Cardiac fibroblast (primary cell): Measurements from ENCODE around the gene CCSER1.

Source experiments
- DNase-seq, 2 donors: peaks; one replicate each; pipeline versions ENCODE4 v3.0.0 to v3.0.0-alpha.2; 2010; ENCODE audit warnings: low read depth in 2 of 2
- H3K4me3 ChIP-seq, 2 donors: replicated peaks in 1 of 2; 1 replicate in 1 of 2; 2 replicates in 1 of 2; pipeline ENCODE4 v1.5.1; 2011; ENCODE audit warnings: low read depth in 2 of 2, low read length in 2 of 2, mild to moderate bottlenecking in 2 of 2, moderate library complexity in 1 of 2
- CTCF ChIP-seq: IDR thresholded peaks from one replicate; pipeline ENCODE4 v1.5.1; 2011; ENCODE audit warnings: low read depth, mild to moderate bottlenecking, low read length, inconsistent platforms

The CCSER1 gene

GRCh38 chr4:90844241-90844640 is 717.0 kb downstream of the CCSER1 start:
- no peak for DNase-seq
- TF ChIP-seq CTCF = no peak

DNA sequence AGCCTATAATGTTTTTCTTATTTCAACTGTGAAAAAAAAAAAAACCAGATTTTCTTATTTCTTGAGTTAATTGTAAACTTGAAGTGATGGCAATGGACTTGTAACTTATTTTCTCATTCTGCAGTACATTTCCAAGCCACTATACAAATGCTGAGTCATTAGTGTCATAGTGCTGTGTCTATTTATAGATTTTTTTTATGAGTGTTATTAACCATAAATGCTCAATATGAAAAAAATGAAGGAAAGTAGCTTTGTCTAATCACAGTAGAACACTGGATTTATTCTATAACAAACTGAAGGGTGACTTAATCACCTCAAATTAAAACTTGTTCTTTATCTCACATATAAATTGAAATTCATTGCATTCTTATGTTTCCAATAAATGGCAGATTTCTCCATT is 718.6 kb downstream of the CCSER1 start:
- DNase-seq = peak; percentile 2 to 37
- H3K4me3 ChIP-seq = no peak overlapping the region
- no peak for TF ChIP-seq CTCF

More at GRCh38 chr4:90844241-90844640, 717.0 kb downstream of the CCSER1 start:
- no peak overlapping the region for H3K4me3 ChIP-seq

GRCh38 chr4:90852237-90852636 is 725.0 kb downstream of the CCSER1 start:
- no peak for TF ChIP-seq CTCF
- no peak for DNase-seq
- no peak overlapping the region for H3K4me3 ChIP-seq

GRCh38 chr4:90855111-90855510 is 727.9 kb downstream of the CCSER1 start:
- peak in 1 of 2 donors; percentile 49 for DNase-seq
- TF ChIP-seq CTCF = no peak
- H3K4me3 ChIP-seq = no peak overlapping the region

DNA sequence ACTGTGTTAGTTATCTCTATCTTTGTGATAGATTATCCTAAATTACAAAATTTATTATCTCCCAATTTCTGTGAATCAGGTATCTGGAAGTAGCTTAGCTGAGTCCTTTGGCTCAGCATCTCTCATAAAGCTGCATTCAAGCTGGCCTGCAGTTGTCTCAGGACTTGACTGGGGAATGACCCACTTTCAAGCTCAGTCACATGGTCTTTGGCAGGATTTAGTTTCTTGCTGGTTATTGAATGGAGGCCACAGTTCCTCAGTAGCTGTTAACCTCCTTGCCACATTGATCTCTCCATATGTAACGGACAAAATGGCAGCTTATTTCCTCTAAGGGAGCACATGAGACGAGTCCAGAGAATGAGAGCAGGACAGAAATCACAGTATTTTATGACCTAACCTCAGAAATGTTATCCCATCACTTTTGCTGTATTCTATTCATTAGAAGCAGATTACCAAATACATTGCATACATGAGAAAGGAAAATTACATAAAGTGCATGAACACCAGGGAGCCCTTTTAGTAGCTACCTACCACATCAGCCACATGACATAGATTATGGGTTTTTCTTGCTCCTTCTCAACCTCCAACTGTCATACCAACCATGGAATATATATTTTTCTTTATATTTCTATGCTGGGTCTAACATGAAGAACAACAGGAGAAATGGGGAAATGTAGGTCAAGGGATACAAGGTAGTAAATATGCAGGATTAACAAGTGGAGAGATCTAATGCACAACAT is 730.1 kb downstream of the CCSER1 start:
- no peak for DNase-seq
- no peak for TF ChIP-seq CTCF
- no peak overlapping the region for H3K4me3 ChIP-seq

DNA sequence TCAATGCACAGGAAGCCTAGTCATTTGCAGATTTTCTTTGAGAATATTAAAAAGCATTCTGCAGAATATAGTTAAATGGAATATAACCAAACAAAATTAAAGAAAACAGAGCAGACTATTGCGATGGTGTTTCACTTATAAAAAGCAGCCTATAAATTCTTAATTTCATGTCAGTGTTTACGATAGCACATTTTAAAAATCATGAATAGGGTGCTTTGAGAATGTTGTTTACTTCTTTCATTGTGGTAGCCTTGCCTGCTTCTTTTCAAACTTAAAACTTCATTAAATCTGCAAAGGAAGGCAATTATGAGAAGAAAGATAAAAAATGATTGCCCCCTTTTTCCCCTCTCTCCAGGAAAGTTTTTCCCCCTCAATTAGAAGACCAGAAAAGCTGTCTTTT is 748.6 kb downstream of the CCSER1 start:
- TF ChIP-seq CTCF = no peak

DNA sequence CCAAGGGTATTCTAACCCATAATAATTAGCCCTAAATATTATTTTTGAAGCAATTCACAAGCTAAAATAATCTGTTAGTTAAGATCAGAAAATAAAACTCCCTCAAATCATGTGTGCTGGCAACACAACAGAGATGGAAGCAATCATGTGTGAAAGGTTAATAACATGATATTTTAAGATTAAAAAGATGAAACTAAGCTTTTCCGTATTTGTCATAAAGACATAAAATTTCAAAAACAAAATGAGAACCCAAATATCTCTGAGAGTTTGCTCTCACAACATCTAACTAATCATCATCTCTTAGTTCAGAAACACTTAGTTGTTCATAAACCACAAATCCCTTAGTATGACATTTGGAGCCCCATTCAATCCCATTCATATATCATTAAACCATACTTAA is 749.1 kb downstream of the CCSER1 start:
- no peak for DNase-seq
- H3K4me3 ChIP-seq = no peak overlapping the region
- TF ChIP-seq CTCF = no peak

More for the DNA sequence above, 748.6 kb downstream of the CCSER1 start:
- H3K4me3 ChIP-seq = no peak overlapping the region
- DNase-seq = no peak
